Dermis microvascular lymphatic vessel endothelial cell (primary cell): ENCODE measurements around the gene FITM1. TPM values are rescaled to one million over a fixed set of nuclear protein-coding genes. Genes with fewer than 3 reads are reported as not detected.

Experiments used
- total RNA-seq: library from RNA; depleted of rRNA; stranded (reverse); fragments of >200 nt; gene quantifications from 2 replicates; pipeline ENCODE4 v1.2.1, GENCODE V29; 2014

FITM1 gene
- total RNA-seq, 1 donor from 2014 or later, result 0.39 TPM

Other genes starting within 250 kb of the FITM1 start
- 43.4 and 53.1 TPM in 2 replicates for gene DHRS4, start 176.9 kb upstream of the FITM1 start, total RNA-seq
- gene DHRS4L2, start 141.7 kb upstream of the FITM1 start, total RNA-seq, result 14.0 and 19.6 TPM in 2 replicates
- under 0.01 TPM in 2 replicates for gene CARMIL3, start 78.7 kb upstream of the FITM1 start, total RNA-seq
- not detected in 2 replicates for gene CPNE6, start 59.1 kb upstream of the FITM1 start, total RNA-seq
- gene PCK2, start 36.3 kb upstream of the FITM1 start, total RNA-seq, result 7.6 TPM in 2 replicates
- 67.9 and 68.9 TPM in 2 replicates for gene DCAF11, start 15.9 kb upstream of the FITM1 start, total RNA-seq
- 1.4 and 1.8 TPM in 2 replicates for gene NRL, start 15.7 kb upstream of the FITM1 start, total RNA-seq
- gene PSME1, start 5.5 kb downstream of the FITM1 start, total RNA-seq, result 116 and 144 TPM in 2 replicates
- gene EMC9, start 10.9 kb downstream of the FITM1 start, total RNA-seq, result 16.4 and 23.1 TPM in 2 replicates
- 119 and 163 TPM in 2 replicates for gene PSME2, start 16.0 kb downstream of the FITM1 start, total RNA-seq
- 20.4 and 31.1 TPM in 2 replicates for gene RNF31, start 16.8 kb downstream of the FITM1 start, total RNA-seq
- 38.8 and 41.8 TPM in 2 replicates for gene IRF9, start 30.6 kb downstream of the FITM1 start, total RNA-seq
- gene REC8, start 41.4 kb downstream of the FITM1 start, total RNA-seq, result 1.0 and 1.7 TPM in 2 replicates
- gene IPO4, start 58.2 kb downstream of the FITM1 start, total RNA-seq, result 32.0 and 32.7 TPM in 2 replicates
- 33.9 and 56.0 TPM in 2 replicates for gene TM9SF1, start 64.8 kb downstream of the FITM1 start, total RNA-seq
- gene TSSK4, start 75.0 kb downstream of the FITM1 start, total RNA-seq, result not detected in 2 replicates
- 11.7 and 15.9 TPM in 2 replicates for gene CHMP4A, start 82.8 kb downstream of the FITM1 start, total RNA-seq
- 7.0 and 10.0 TPM in 2 replicates for gene MDP1, start 85.4 kb downstream of the FITM1 start, total RNA-seq
- 172 and 193 TPM in 2 replicates for gene NEDD8, start 101.7 kb downstream of the FITM1 start, total RNA-seq
- gene GMPR2, start 102.3 kb downstream of the FITM1 start, total RNA-seq, result 81.9 and 90.5 TPM in 2 replicates
- 39.9 and 57.3 TPM in 2 replicates for gene TINF2, start 112.0 kb downstream of the FITM1 start, total RNA-seq
- 0.38 and 0.64 TPM in 2 replicates for gene TGM1, start 132.5 kb downstream of the FITM1 start, total RNA-seq
- 10.7 and 19.7 TPM in 2 replicates for gene RABGGTA, start 140.9 kb downstream of the FITM1 start, total RNA-seq
- 9.1 and 14.5 TPM in 2 replicates for gene DHRS1, start 169.1 kb downstream of the FITM1 start, total RNA-seq
- 23.0 and 24.8 TPM in 2 replicates for gene NOP9, start 169.2 kb downstream of the FITM1 start, total RNA-seq
- 1.5 and 2.4 TPM in 2 replicates for gene CIDEB, start 177.3 kb downstream of the FITM1 start, total RNA-seq
- gene LTB4R2, start 179.5 kb downstream of the FITM1 start, total RNA-seq, result 2.1 and 3.2 TPM in 2 replicates
- 2.0 and 2.2 TPM in 2 replicates for gene LTB4R, start 180.8 kb downstream of the FITM1 start, total RNA-seq
- 29.3 and 51.2 TPM in 2 replicates for gene ADCY4, start 204.4 kb downstream of the FITM1 start, total RNA-seq
- 1.4 and 1.8 TPM in 2 replicates for gene RIPK3, start 209.3 kb downstream of the FITM1 start, total RNA-seq
- gene NFATC4, start 237.5 kb downstream of the FITM1 start, total RNA-seq, result 0.76 and 1.0 TPM in 2 replicates